HG03520 (cell line): Measurements from ENCODE around the gene TULP4.
"Not testable (repeated sequence)": the region's sequence is repeated elsewhere in the genome, so short reads cannot be mapped to it uniquely, and the experiment has no call there.

Experiments used
- ATAC-seq: cut with Tn5 transposase; IDR thresholded peaks from one replicate; pipeline ENCODE4 v1.9.1; 2021; ENCODE audit warnings: mild to moderate bottlenecking, moderate library complexity; ENCODE audit not compliant: unreplicated experiment

The TULP4 gene

GRCh38 chr6:158387036-158387435 lies 74.8 kb downstream of the TULP4 start:
- ATAC-seq, result no peak

GRCh38 chr6:158387578-158387977 lies 75.3 kb downstream of the TULP4 start:
- no peak for ATAC-seq

GRCh38 chr6:158388727-158389126 lies 76.5 kb downstream of the TULP4 start:
- ATAC-seq, result no peak

- no peak for ATAC-seq
These were observed 77.1 kb downstream of the TULP4 start for GRCh38 chr6:158389193-158389919.

GRCh38 chr6:158391276-158391675 lies 79.0 kb downstream of the TULP4 start:
- ATAC-seq, result no peak

GRCh38 chr6:158391977-158392376 lies 79.7 kb downstream of the TULP4 start:
- ATAC-seq, result not testable (repeated sequence)

- no peak for ATAC-seq
These were observed 83.9 kb downstream of the TULP4 start for GRCh38 chr6:158396136-158396535.

- no peak for ATAC-seq
These were observed 85.3 kb downstream of the TULP4 start for GRCh38 chr6:158397578-158397977.

- ATAC-seq, result no peak
These were observed 86.2 kb downstream of the TULP4 start for GRCh38 chr6:158398252-158399024.

- ATAC-seq, result no peak
These were observed 86.9 kb downstream of the TULP4 start for GRCh38 chr6:158399040-158399700.

- no peak for ATAC-seq
These were observed 89.9 kb downstream of the TULP4 start for GRCh38 chr6:158402184-158402583.

- ATAC-seq, result not testable (repeated sequence)
These were observed 93.1 kb downstream of the TULP4 start for GRCh38 chr6:158405321-158405831.

- no peak for ATAC-seq
These were observed 93.7 kb downstream of the TULP4 start for GRCh38 chr6:158405933-158406332.

- no peak for ATAC-seq
These were observed 94.5 kb downstream of the TULP4 start for GRCh38 chr6:158406736-158407135.

- no peak for ATAC-seq
These were observed 95.7 kb downstream of the TULP4 start for GRCh38 chr6:158408013-158408412.

- no peak for ATAC-seq
These were observed 96.4 kb downstream of the TULP4 start for GRCh38 chr6:158408552-158409130.

- no peak for ATAC-seq
These were observed 97.2 kb downstream of the TULP4 start for GRCh38 chr6:158409451-158409850.

GRCh38 chr6:158410784-158411183 lies 98.5 kb downstream of the TULP4 start:
- ATAC-seq, result no peak

GRCh38 chr6:158411998-158412397 lies 99.7 kb downstream of the TULP4 start:
- no peak for ATAC-seq

- ATAC-seq, result no peak
These were observed 100.8 kb downstream of the TULP4 start for GRCh38 chr6:158413028-158413427.
